Astrocyte (in vitro differentiated cells and primary cell): ENCODE measurements around the gene GVQW3. TPM values are rescaled to one million over a fixed set of nuclear protein-coding genes. Genes with fewer than 3 reads are reported as not detected.

Experiments used
- DNase-seq: peaks from one replicate; pipeline ENCODE4 v3.0.0-alpha.2; 2010; ENCODE audit warnings: low read depth
- FAIRE-seq: peaks from 2 replicates; lab custom pipeline; 2011; peaks lifted over from hg19 to GRCh38; lab: Jason Lieb, UNC
- H2AFZ ChIP-seq: 2 replicates; pipeline ENCODE4 v1.6.0; 2012; ENCODE audit warnings: low read depth, low read length, inconsistent platforms
- H3K27ac ChIP-seq: 2 replicates; pipeline ENCODE4 v1.5.1; 2011; ENCODE audit warnings: low read depth, low read length, inconsistent platforms
- H3K27me3 ChIP-seq: 2 replicates; pipeline ENCODE4 v1.6.0; 2011; ENCODE audit warnings: low read length, inconsistent platforms; ENCODE audit not compliant: insufficient read depth
- H3K36me3 ChIP-seq: 2 replicates; pipeline ENCODE4 v1.5.1; 2011; ENCODE audit warnings: low read length, inconsistent platforms; ENCODE audit not compliant: insufficient read depth
- H3K4me1 ChIP-seq: 2 replicates; pipeline ENCODE4 v1.5.1; 2011; ENCODE audit warnings: low read length, inconsistent platforms; ENCODE audit not compliant: insufficient read depth
- H3K4me2 ChIP-seq: 2 replicates; pipeline ENCODE4 v1.6.0; 2012; ENCODE audit warnings: low read length, inconsistent platforms
- H3K4me3 ChIP-seq: 2 replicates; pipeline ENCODE4 v1.5.1; 2011; ENCODE audit warnings: low read depth, mild to moderate bottlenecking, low read length, inconsistent platforms; ENCODE audit not compliant: insufficient read depth
- H3K79me2 ChIP-seq: 2 replicates; pipeline ENCODE4 v1.6.0; 2012; ENCODE audit warnings: mild to moderate bottlenecking, low read length, inconsistent platforms; ENCODE audit not compliant: insufficient read depth
- H3K9ac ChIP-seq: 2 replicates; pipeline ENCODE4 v1.6.0; 2012; ENCODE audit warnings: mild to moderate bottlenecking, low read length, inconsistent platforms
- H3K9me3 ChIP-seq: 2 replicates; pipeline ENCODE4 v1.5.1; 2012; ENCODE audit warnings: low read depth, mild to moderate bottlenecking, low read length, inconsistent platforms; ENCODE audit not compliant: insufficient read depth
- H4K20me1 ChIP-seq: 2 replicates; pipeline ENCODE4 v1.6.0; 2012; ENCODE audit warnings: low read length, inconsistent platforms; ENCODE audit not compliant: insufficient read depth
- H3K27ac Mint-ChIP-seq: one replicate; pipeline ENCODE4 v1.8.0; 2021; ENCODE audit warnings: mild to moderate bottlenecking, mixed read lengths; ENCODE audit not compliant: unreplicated experiment
- H3K27me3 Mint-ChIP-seq: one replicate; pipeline ENCODE4 v1.8.0; 2021; ENCODE audit warnings: low read depth, mixed read lengths; ENCODE audit not compliant: unreplicated experiment
- H3K36me3 Mint-ChIP-seq: one replicate; pipeline ENCODE4 v1.8.0; 2021; ENCODE audit warnings: low read depth, mixed read lengths; ENCODE audit not compliant: unreplicated experiment
- H3K4me1 Mint-ChIP-seq: one replicate; pipeline ENCODE4 v1.8.0; 2021; ENCODE audit warnings: low read depth, mixed read lengths; ENCODE audit not compliant: unreplicated experiment
- H3K4me3 Mint-ChIP-seq: one replicate; pipeline ENCODE4 v1.8.0; 2021; ENCODE audit warnings: mild to moderate bottlenecking, moderate library complexity, mixed read lengths; ENCODE audit not compliant: unreplicated experiment
- H3K9me3 Mint-ChIP-seq: one replicate; pipeline ENCODE4 v1.8.0; 2021; ENCODE audit warnings: mild to moderate bottlenecking, mixed read lengths; ENCODE audit not compliant: unreplicated experiment
- CTCF ChIP-seq: IDR thresholded peaks from 2 replicates; pipeline ENCODE4 v1.5.1; 2011; ENCODE audit warnings: low read depth, mild to moderate bottlenecking, inconsistent platforms, low read length, moderate library complexity; ENCODE audit not compliant: insufficient read depth
- EZH2 ChIP-seq: IDR thresholded peaks from 2 replicates; pipeline ENCODE4 v1.6.1; 2012; ENCODE audit warnings: mild to moderate bottlenecking, low read length, inconsistent platforms; ENCODE audit not compliant: insufficient read depth
- total RNA-seq: library from RNA; stranded (reverse); gene quantifications from 2 replicates; pipeline ENCODE4 v1.2.1, GENCODE V29; 2021

GVQW3 gene
- total RNA-seq, 1 donor from 2014 or later = 2.0 TPM

- H3K9me3 ChIP-seq = no peaks in the 10 kb centered on the region
- H3K4me1 ChIP-seq = peaks cover 2% of the 10 kb centered on the region
- peak overlapping the region; percentile 96 for H2AFZ ChIP-seq
- TF ChIP-seq EZH2 = no peak
- no peak for TF ChIP-seq CTCF
- DNase-seq (peak; percentile 21), FAIRE-seq (no peak)
- no peaks in the 10 kb centered on the region for H3K27me3 ChIP-seq
- H3K27ac Mint-ChIP-seq = peak overlapping the region; percentile 91
- H3K4me2 ChIP-seq = peak overlapping the region; percentile 87
- no peaks in the 10 kb centered on the region for H3K36me3 Mint-ChIP-seq
- no peaks in the 10 kb centered on the region for H3K27me3 Mint-ChIP-seq
- peak overlapping the region; percentile 90 for H3K4me3 Mint-ChIP-seq
- peak overlapping the region; percentile 97 for H3K4me3 ChIP-seq
- no peaks in the 10 kb centered on the region for H3K9me3 Mint-ChIP-seq
- H3K4me1 Mint-ChIP-seq = peaks cover 11% of the 10 kb centered on the region
- peak overlapping the region; percentile 98 for H3K27ac ChIP-seq
- peaks cover 7% of the 10 kb centered on the region for H3K36me3 ChIP-seq
- H4K20me1 ChIP-seq = peaks cover 7% of the 10 kb centered on the region
- H3K79me2 ChIP-seq = peaks cover 45% of the 10 kb centered on the region
- H3K9ac ChIP-seq = peak overlapping the region; percentile 98
Observed at GRCh38 chr11:76443268-76443980, 62.3 kb downstream of the GVQW3 start.

- Mint-ChIP-seq H3K4me3 (peak overlapping the region; percentile 90), H3K27me3 (no peaks in the 10 kb centered on the region), H3K27ac (peak overlapping the region; percentile 91), H3K4me1 (peaks cover 11% of the 10 kb centered on the region), H3K36me3 (no peaks in the 10 kb centered on the region), H3K9me3 (no peaks in the 10 kb centered on the region)
- Histone ChIP-seq H3K27me3 (no peaks in the 10 kb centered on the region), H3K36me3 (peaks cover 10% of the 10 kb centered on the region), H3K79me2 (peaks cover 46% of the 10 kb centered on the region), H3K4me1 (peaks cover 2% of the 10 kb centered on the region), H3K9ac (peak overlapping the region; percentile 98), H3K9me3 (no peaks in the 10 kb centered on the region), H3K4me3 (peak overlapping the region; percentile 97), H3K27ac (peak overlapping the region; percentile 98), H4K20me1 (peaks cover 7% of the 10 kb centered on the region), H3K4me2 (peak overlapping the region; percentile 87), H2AFZ (peak overlapping the region; percentile 96)
- TF ChIP-seq EZH2 = no peak
- DNase-seq (no peak), FAIRE-seq (no peak)
Observed at GRCh38 chr11:76444065-76444383, 62.9 kb downstream of the GVQW3 start.

- peak within 1 kb of the TSS; percentile 93 for H3K27ac Mint-ChIP-seq
- Histone ChIP-seq H3K36me3 (peaks cover 15% of the 10 kb centered on the region), H3K27me3 (no peaks in the 10 kb centered on the region), H3K9ac (peak within 1 kb of the TSS; percentile 98), H3K4me2 (peak within 1 kb of the TSS; percentile 87), H3K4me3 (peak within 1 kb of the TSS; percentile 97), H3K79me2 (peaks cover 50% of the 10 kb centered on the region), H3K4me1 (peaks cover 2% of the 10 kb centered on the region), H2AFZ (peak within 1 kb of the TSS; percentile 96), H3K9me3 (no peaks in the 10 kb centered on the region), H3K27ac (peak within 1 kb of the TSS; percentile 98), H4K20me1 (peaks cover 10% of the 10 kb centered on the region)
- H3K27me3 Mint-ChIP-seq = no peaks in the 10 kb centered on the region
- no peaks in the 10 kb centered on the region for H3K9me3 Mint-ChIP-seq
- peak within 1 kb of the TSS; percentile 90 for H3K4me3 Mint-ChIP-seq
- H3K4me1 Mint-ChIP-seq = peaks cover 11% of the 10 kb centered on the region
- H3K36me3 Mint-ChIP-seq = no peaks in the 10 kb centered on the region
- TF ChIP-seq EZH2 = no peak
- no peak for TF ChIP-seq CTCF
- DNase-seq (peak; percentile 100), FAIRE-seq (peak; percentile 97)
Observed at GRCh38 chr11:76444384-76445120, 63.4 kb downstream of the GVQW3 start, which contains the start of gene EMSY. Gene EMSY, plus strand, starts transcription at chr11:76445018. Its CDS starts 1,921 bp downstream, at chr11:76446939.
